ENCODE measurements around the gene KPNB1.

DNA sequence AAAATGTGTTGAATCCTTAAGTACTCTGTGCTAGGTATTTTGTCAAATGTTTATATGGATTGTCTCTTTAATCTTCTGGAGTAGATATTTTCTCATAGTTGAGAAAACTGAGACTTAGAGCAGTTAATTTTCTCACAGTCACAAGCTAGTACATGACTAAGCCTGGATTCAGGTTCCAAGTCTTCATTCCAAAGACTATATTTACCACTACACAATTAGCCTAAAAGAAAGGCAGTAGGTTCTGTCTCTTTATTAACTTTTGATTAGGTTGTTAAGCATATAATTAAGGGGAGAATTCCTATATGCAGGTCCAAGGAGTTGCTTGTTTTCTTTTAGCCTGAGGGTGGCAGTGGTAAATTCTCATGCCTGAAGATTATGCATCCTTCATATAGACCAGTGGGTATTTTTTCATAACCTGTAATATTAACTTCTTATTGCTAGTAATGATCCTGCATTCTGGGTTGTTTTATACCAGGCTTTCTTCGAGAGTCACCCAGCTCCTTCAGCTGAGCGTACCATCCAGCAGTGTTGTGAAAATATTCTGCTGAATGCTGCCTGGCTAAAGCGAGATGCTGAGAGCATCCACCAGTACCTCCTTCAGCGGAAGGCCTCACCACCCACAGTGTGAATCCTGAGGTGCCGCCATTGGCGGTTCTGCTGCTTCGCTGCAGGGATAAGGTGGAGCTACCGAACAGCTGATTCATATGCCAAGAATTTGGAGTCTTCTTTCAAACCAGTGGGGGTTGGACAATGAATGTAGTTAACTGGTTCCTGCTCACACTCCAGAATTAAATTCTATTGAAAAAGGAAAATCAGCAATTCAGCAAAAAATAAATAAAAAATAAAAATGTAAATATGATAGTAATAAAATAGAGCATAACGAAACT lies 28.2 kb upstream of the KPNB1 start:
- TF ChIP-seq, protein P1, sequence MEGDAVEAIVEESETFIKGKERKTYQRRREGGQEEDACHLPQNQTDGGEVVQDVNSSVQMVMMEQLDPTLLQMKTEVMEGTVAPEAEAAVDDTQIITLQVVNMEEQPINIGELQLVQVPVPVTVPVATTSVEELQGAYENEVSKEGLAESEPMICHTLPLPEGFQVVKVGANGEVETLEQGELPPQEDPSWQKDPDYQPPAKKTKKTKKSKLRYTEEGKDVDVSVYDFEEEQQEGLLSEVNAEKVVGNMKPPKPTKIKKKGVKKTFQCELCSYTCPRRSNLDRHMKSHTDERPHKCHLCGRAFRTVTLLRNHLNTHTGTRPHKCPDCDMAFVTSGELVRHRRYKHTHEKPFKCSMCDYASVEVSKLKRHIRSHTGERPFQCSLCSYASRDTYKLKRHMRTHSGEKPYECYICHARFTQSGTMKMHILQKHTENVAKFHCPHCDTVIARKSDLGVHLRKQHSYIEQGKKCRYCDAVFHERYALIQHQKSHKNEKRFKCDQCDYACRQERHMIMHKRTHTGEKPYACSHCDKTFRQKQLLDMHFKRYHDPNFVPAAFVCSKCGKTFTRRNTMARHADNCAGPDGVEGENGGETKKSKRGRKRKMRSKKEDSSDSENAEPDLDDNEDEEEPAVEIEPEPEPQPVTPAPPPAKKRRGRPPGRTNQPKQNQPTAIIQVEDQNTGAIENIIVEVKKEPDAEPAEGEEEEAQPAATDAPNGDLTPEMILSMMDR (IDR thresholded peaks at IDR 0.05): no peak
- TF ChIP-seq POLR2AphosphoS5 (IDR thresholded peaks at IDR 0.05): no peak
